Panc1 (cell line): ENCODE data around the gene FAM210B.

Experiments used
- POLR2AphosphoS5 ChIP-seq: IDR thresholded peaks from 2 replicates; pipeline ENCODE4 v1.6.1; 2012; ENCODE audit warnings: mild to moderate bottlenecking, low read depth, low read length, moderate library complexity
- SIN3A ChIP-seq: IDR thresholded peaks from 2 replicates; pipeline ENCODE4 v1.6.1; 2012; ENCODE audit warnings: low read depth, mild to moderate bottlenecking, low read length, moderate library complexity, borderline replicate concordance; ENCODE audit not compliant: insufficient read depth
- TCF7L2 ChIP-seq: IDR thresholded peaks from 2 replicates; pipeline ENCODE4 v1.6.1; 2011; ENCODE audit warnings: mild to moderate bottlenecking, low read depth, low read length, inconsistent platforms
- TF ChIP-seq, protein P1 (sequence below): fragments of 450-650 bp; IDR thresholded peaks from 2 replicates; pipeline ENCODE4 v1.5.1; 2017; ENCODE audit warnings: mild to moderate bottlenecking

DNA sequence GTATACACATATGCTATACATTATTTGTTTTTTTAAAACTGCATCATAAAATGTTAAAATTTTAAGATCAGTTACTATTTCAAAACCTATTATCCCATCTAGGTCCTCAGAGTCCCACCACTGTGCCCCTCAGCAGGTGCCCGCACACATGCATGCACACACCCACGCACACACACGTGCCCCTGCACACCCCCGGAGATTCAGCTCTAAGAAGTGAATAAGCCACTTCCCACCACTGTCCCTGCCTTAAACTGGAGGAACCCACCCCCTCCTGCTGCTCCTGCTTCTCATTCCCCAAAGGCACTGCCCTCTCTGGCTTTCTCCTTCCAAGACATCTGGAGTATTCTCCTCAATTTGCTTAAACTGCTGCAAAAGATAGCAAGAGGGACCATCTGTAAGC lies 5.4 kb upstream of the FAM210B start:
- TF ChIP-seq, protein P1, sequence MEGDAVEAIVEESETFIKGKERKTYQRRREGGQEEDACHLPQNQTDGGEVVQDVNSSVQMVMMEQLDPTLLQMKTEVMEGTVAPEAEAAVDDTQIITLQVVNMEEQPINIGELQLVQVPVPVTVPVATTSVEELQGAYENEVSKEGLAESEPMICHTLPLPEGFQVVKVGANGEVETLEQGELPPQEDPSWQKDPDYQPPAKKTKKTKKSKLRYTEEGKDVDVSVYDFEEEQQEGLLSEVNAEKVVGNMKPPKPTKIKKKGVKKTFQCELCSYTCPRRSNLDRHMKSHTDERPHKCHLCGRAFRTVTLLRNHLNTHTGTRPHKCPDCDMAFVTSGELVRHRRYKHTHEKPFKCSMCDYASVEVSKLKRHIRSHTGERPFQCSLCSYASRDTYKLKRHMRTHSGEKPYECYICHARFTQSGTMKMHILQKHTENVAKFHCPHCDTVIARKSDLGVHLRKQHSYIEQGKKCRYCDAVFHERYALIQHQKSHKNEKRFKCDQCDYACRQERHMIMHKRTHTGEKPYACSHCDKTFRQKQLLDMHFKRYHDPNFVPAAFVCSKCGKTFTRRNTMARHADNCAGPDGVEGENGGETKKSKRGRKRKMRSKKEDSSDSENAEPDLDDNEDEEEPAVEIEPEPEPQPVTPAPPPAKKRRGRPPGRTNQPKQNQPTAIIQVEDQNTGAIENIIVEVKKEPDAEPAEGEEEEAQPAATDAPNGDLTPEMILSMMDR, result no peak
- TF ChIP-seq TCF7L2 (no peak), SIN3A (no peak), POLR2AphosphoS5 (no peak)
